ENCODE measurements around the gene NKRF. TPM values are rescaled to one million over a fixed set of nuclear protein-coding genes. Genes with fewer than 3 reads are reported as not detected.
"Not testable (repeated sequence)": the region's sequence is repeated elsewhere in the genome, so short reads cannot be mapped to it uniquely, and the experiment has no call there.

NKRF gene
- total and polyA plus RNA-seq, 9 donors: 4.9 to 12.5 (median 9.5) TPM

DNA sequence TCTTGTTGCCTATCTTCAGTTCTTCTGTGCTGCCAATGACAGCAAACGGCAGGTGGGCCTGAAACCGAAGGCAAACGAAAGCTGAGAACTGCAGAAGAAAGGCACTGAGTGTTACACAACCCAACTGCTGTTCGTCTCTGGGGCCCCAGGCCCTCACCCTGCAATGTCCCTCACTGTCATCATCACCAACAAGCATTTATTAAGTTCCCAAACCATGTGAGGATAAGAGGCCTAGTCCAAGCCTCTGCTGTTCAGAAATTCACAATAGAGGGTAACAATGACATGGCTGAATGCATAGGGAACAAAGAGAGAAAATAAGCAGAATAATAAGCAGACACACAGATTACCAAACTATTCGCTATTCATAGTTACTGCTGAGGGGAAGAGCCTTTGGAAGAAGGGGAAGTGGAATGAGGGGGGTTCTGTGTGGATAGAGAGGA lies 34.5 kb upstream of the NKRF start:
- TF ChIP-seq CTCF (IDR thresholded peaks at IDR 0.05) (no peak), EP300 (IDR thresholded peaks at IDR 0.05) (no peak), POLR2A (IDR thresholded peaks at IDR 0.05) (no peak)
- intact Hi-C loops (cut with DNase I): no loop called here
- no peak overlapping the region for H3K4me3 ChIP-seq
- no peaks in the 10 kb centered on the region for H3K36me3 ChIP-seq
- no peak for DNase-seq
- H3K4me1 ChIP-seq (ENCODE audit: insufficient read depth): no peaks in the 10 kb centered on the region
- no peak overlapping the region for H3K27ac ChIP-seq
- no peaks in the 10 kb centered on the region for H3K9me3 ChIP-seq
- no peaks in the 10 kb centered on the region for H3K27me3 ChIP-seq
- WGBS, 3 donors: 64 to 70% (median 69%) methylated on average over 5 of the region's 5 CpGs

DNA sequence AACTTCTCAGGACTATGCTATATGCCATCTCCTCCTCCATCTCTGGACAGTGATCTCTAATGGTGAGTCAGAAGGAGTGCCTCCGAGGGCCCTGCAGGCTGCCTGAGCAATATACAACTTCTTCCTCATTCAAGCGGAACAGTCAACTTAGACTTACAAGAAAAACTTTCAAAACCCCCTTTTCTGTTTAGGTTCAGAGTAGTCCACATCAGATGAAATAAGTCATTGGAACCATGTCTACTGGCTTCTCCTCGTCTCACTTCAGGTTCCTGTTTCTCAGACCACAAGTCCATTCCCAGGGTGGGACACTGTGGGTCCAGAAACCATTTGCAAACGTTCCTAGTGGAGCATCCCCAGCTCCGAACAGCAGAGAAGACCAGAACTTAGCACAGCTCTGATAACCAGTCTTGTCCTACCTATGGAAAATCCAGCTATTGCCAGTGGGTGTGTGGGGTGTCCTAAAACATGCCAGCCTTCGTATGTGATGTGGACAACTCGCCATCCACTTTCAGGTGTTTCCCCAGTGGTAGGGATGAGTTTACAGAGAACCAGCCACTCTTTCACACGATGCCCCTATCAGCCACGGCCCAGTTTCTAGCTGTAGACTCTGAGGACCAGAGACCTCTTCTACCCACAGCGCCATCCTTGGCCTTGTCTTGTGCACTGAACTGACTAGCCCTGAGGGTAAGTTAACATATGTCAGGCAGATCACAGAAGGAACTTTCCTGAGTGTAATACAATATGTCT lies 32.7 kb upstream of the NKRF start:
- Histone ChIP-seq H3K27ac (no peak overlapping the region), H3K4me1 (ENCODE audit: insufficient read depth) (no peaks in the 10 kb centered on the region), H3K27me3 (no peaks in the 10 kb centered on the region), H3K4me3 (no peak overlapping the region), H3K36me3 (no peaks in the 10 kb centered on the region), H3K9me3 (no peaks in the 10 kb centered on the region)
- no peak for TF ChIP-seq CTCF (IDR thresholded peaks at IDR 0.05)
- TF ChIP-seq EP300 (IDR thresholded peaks at IDR 0.05): no peak
- TF ChIP-seq POLR2A (IDR thresholded peaks at IDR 0.05): no peak
- WGBS, 3 donors: 67 to 79% (median 69%) methylated on average over 10 of the region's 10 CpGs
- DNase-seq: no peak
- intact Hi-C loops (cut with DNase I): no loop called here

DNA sequence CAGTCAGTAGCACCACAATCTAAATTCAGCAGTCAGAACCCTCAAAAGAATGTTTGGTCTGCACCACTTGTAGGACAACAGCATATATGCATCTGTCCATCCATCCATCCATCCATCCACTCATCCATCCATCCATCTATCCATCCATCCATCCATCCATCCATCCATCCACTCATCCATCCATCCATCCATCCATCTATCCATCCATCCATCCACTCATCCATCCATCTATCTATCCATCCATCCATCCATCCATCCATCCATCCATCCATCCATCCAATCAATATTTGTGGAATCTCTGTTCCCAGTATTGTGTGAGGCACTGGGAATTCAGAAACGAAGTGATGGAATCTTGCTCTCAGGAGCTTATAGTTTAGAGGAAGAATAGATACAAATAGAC lies 31.2 kb upstream of the NKRF start:
- DNase-seq; H3K4me1 ChIP-seq (ENCODE audit: insufficient read depth); H3K4me3 ChIP-seq; H3K27ac ChIP-seq; intact Hi-C loops (cut with DNase I); H3K9me3 ChIP-seq; H3K27me3 ChIP-seq; H3K36me3 ChIP-seq: not testable (repeated sequence)
- 51 to 59% (median 55%) methylated on average over 1 of the region's 1 CpG for WGBS, 3 donors

GRCh38 chrX:119636419-119636818 lies 30.2 kb upstream of the NKRF start:
- DNase-seq: no peak
- H3K36me3 ChIP-seq: no peaks in the 10 kb centered on the region
- H3K27ac ChIP-seq: no peak overlapping the region
- intact Hi-C loops (cut with DNase I): no loop called here
- WGBS, 3 donors: 80 to 85% (median 81%) methylated on average over 8 of the region's 8 CpGs
- no peaks in the 10 kb centered on the region for H3K4me1 ChIP-seq (ENCODE audit: insufficient read depth)
- no peaks in the 10 kb centered on the region for H3K9me3 ChIP-seq
- H3K27me3 ChIP-seq: no peaks in the 10 kb centered on the region
- H3K4me3 ChIP-seq: no peak overlapping the region
- TF ChIP-seq CTCF (IDR thresholded peaks at IDR 0.05) (no peak), EP300 (IDR thresholded peaks at IDR 0.05) (no peak), POLR2A (IDR thresholded peaks at IDR 0.05) (no peak)

GRCh38 chrX:119635799-119636198 lies 29.6 kb upstream of the NKRF start:
- no peaks in the 10 kb centered on the region for H3K36me3 ChIP-seq
- H3K27me3 ChIP-seq: no peaks in the 10 kb centered on the region
- TF ChIP-seq CTCF (IDR thresholded peaks at IDR 0.05) (no peak), EP300 (IDR thresholded peaks at IDR 0.05) (no peak), POLR2A (IDR thresholded peaks at IDR 0.05) (no peak)
- H3K9me3 ChIP-seq: no peaks in the 10 kb centered on the region
- H3K27ac ChIP-seq: no peak overlapping the region
- intact Hi-C loops (cut with DNase I): no loop called here
- H3K4me3 ChIP-seq: no peak overlapping the region
- no peaks in the 10 kb centered on the region for H3K4me1 ChIP-seq (ENCODE audit: insufficient read depth)
- 67 to 87% (median 68%) methylated on average over 1 of the region's 1 CpG for WGBS, 3 donors
- no peak for DNase-seq
